HG03097 (cell line): ENCODE results near the gene C6orf136.
A peak's percentile ranks its signal among the peaks of the same experiment; 100 is the strongest.

Source experiments
- ATAC-seq: cut with Tn5 transposase; IDR thresholded peaks from one replicate; pipeline ENCODE4 v1.9.1; 2021; ENCODE audit not compliant: unreplicated experiment, low FRiP score

Gene C6orf136

GRCh38 chr6:30685157-30686008 is 38.5 kb downstream of the C6orf136 start:
- ATAC-seq = no peak

- peak; percentile 15 for ATAC-seq
Observed at GRCh38 chr6:30686009-30686907, 39.3 kb downstream of the C6orf136 start, which contains the start of gene PPP1R18. Gene PPP1R18 (minus strand): TSS chr6:30686645. CDS start chr6:30686018, 627 bp downstream.

DNA sequence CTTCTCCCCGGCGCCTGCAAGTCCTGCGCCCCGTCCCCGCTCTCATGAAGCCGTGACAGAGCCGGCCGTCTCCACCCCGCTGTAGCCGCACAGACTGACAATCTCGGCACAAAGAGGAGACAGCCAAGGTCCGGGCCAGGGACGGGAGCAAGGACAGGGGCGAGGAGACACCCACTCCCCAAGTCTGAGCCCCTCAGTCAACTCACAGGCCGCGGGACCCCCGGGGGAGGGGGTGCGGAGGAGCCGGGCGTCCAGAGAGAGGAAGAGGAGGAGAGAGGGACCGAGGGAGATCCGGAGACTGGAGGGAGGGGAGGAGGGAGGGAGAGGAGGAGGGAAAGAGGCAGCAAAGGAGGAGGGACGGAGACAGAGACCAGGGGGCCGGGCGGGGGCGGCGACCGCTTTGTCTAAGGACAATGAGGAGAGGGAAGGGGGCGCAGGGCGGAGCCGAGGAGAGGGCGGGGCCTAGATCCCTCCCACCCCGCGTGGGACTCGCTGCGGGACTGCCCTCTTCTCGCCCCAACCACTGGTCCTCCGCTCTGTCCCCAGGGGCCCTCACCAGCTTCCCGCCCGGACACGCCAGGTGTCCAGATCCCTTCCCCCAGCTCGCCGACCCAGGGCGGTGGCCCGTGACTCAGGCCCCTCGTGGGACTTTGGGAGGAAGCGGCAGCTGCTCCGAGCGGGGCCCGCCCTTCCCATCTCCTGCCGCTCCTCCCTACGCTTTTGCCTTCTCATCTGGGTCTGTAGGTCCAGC is 40.1 kb downstream of the C6orf136 start:
- peak; percentile 49 for ATAC-seq

- ATAC-seq = no peak
Observed at GRCh38 chr6:30687659-30688431, 40.9 kb downstream of the C6orf136 start.

DNA sequence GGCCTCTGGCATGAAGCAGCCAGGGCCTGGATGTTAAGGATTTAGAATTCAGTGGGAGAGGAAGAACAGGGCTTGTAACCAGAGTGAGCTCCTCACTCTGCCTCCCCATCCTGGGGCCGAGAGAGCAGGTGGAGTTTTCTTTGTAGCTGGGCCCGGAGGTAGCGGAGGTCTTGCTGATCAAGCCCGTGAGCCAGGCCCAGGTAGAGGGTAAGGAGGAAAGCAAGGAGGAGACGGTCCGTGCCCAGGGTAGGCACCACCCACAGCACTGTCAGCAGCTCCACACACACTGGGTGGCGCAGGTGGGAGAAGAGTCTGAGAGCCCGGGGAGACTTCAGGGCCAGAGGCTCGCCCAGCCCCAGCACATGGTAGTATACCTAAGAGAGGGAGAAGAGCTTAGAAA is 41.6 kb downstream of the C6orf136 start:
- no peak for ATAC-seq

- no peak for ATAC-seq
Observed at GRCh38 chr6:30689022-30689865, 42.3 kb downstream of the C6orf136 start.

- ATAC-seq = no peak
Observed at GRCh38 chr6:30689985-30690384, 43.1 kb downstream of the C6orf136 start.

- no peak for ATAC-seq
Observed at GRCh38 chr6:30690403-30691207, 43.7 kb downstream of the C6orf136 start, which contains the start of gene NRM. Gene NRM (minus strand): TSS chr6:30690984. CDS start chr6:30690974, 10 bp downstream.

DNA sequence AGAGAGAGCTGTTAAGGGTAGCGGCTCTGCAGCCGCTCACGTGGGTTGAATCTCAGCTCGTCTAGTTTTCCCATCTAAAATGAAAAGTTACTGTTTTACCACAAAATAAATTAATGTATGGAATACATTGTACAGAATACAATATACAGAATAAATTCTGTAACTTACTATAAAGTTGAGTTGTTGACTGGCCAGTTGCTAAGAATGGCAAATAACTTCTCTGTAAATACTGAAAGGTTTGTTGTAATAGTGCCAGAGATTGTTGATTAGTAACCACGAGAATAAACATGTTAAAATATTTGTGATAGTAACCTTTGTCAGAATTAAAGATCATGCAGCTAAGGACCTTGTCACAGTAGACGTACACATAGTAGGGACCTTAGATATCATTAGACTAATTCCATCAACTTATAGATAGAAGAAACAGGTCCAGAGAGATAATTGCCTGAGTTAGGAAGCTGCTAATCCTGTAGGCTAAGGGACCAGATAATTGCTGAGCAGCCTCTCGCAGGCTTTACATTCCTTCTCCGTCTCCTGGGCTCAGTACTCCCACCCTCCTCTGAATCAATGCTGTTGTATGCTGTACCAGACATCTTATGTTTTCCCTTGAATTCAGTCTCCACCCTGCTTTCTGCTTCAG is 44.4 kb downstream of the C6orf136 start:
- ATAC-seq = no peak

DNA sequence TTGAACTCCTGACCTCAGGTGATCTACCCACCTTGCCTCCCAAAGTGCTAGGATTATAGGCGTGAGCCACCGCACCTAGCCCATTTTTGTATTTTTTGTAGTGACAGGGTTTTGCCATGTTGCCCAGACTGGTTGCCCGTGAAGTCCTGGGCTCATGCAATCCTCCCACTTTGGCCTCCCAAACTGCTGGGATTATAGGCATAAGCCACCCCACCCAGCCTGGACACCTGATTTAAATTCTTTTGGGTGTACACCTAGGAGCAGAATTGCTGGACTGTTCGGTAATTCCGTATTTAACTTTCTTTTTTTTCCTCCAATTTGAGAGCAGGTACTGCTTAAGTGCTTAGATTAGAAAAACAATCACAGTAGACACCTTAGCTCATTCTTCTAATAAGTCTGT is 49.5 kb downstream of the C6orf136 start:
- no peak for ATAC-seq

DNA sequence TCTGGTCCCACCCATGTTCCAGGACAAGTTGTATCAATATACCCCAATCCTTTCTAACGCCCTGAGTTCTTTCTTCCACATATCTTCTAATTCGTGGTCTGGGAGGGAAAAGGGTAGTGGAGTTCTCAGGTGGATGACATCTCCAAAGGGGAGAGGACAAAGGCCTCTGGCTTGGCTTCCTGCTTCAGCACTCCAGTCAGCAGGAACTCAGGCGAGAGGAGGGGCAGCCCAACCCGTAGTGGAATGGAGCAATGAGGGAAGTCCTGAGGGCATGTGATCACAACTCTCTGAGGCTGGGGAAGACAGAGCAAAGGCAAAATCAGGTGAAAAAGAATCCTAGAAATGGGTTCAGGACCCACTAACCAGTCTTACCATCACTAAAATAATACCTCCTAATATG is 53.4 kb downstream of the C6orf136 start:
- no peak for ATAC-seq
